Endometrium (tissue), 2 donors: ENCODE data around the gene SLC25A52.
"Not testable (repeated sequence)": the region's sequence is repeated elsewhere in the genome, so short reads cannot be mapped to it uniquely, and the experiment has no call there.

Experiments
- FAIRE-seq: peaks from 2 replicates; lab custom pipeline; 2012; peaks lifted over from hg19 to GRCh38; lab: Jason Lieb, UNC
- donor health status: control.
- donor health status: control.

SLC25A52 gene

DNA sequence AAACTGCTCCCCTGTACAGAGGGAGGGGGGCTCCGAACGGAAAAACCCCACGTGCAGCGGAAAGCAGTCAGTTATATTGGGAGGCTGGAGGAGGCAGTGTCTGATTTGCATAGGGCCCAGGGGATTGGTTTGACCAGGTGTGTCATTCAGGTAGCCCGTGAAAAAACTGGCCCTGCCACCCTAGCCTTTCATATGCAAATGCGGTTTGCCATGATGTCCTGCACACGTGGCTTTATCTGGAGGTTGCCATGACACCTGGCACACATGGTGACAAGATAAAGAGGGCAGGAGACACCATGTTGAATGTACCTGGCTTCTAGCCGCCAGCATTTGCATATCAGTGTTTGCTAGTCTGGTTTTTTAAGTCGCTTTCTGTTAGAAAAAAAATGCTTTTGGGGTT lies 20.5 kb downstream of the SLC25A52 start:
- FAIRE-seq = no peak

DNA sequence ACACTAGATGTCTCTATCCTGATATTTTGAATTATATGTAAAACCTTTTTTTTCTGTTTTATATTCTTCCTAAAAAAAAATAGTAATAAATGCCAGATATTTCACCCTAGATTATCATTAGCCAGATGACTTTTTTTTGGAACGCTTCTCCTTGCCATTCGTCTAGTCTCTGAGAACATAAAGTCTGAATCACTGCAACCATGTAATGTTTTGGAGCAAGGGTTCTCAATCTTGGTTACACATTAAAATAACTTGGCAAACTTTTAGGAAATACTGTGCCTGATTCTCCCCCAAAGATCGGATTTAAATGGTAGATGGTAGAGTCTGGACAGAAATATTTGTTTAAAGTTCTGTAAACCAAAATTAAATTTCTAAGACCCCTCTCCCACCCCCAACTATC lies 21.0 kb downstream of the SLC25A52 start:
- no peak for FAIRE-seq

DNA sequence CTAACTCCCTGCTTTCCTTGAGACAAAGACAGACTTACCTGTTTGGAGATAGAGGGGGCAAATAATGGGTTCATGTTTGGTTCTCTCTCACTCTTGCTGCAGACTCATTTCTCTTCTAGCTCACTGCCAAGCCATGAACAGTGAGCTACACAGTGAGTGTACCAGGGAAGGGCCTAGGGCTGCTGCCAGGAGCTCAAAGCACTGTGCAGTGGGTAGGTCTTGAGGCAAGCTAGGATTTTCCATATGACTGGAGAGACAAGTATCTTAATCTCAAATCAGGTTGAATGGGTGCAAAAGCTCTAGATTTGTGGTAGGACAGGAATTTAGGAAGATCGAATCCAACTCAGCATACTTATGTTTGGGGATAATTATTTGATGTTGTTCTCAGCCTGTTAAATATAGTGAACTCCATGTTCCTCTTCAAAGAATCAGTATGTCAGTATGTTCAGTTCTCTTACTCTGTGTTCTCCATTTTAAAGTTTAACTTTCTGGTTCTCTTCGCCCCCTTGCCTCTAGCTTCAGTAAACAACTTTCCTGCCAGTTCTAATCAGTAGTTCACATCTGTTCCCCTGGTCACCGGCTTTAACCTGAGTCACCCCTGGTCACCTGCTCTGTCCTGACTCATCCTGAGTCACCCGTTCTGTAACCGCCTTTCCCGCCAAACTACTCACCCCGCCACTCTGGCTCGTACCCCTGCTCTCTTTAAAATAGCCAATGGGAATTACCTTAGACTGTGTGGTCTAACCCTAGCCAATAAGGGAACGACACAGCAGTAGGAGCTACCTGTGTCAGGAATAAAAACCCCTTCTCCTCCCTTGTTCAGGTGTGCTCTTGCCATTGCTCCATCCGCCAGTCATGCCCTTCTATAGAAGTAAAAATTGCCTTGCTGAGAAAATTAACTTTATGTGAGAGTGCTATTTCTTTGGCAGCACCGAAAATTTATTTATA lies 21.9 kb downstream of the SLC25A52 start:
- FAIRE-seq = no peak

DNA sequence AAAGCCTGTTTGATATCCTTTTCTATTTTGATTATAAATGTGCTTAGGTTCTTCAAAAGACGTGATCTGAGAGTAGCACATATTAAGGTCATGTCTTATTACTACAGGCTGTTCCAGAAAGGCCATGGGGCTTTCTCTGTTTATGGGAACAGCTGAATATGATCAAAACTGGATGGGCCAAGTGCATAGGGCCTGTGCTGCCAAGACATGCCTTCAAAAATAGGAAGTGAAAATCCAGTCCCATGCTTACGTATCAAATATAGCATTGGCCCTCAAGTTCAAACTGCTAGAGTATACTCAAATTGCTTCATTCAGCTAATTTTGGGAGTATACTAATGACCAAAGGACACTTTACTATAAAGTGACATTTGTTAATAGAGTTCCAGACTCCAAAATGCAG lies 24.1 kb downstream of the SLC25A52 start:
- no peak for FAIRE-seq

DNA sequence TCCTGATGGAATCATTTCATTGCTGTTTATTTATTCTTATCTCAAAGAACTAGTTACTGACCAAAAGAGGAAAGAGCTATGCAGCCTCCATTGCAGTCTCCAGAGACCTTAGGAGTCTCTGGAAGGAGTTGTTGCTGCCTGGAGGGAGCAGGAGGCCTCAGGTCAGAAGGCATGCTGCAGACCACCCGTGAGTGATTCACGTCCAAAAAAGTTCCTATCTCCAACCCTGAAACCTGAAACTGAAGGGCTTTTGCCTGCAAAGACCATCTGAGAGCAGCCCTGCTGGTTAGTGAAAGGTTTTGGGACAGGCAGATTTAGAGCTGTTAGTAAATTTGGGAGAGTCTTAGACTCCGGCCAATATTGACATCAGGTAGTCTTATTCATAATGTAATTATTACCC lies 29.1 kb downstream of the SLC25A52 start:
- no peak for FAIRE-seq

DNA sequence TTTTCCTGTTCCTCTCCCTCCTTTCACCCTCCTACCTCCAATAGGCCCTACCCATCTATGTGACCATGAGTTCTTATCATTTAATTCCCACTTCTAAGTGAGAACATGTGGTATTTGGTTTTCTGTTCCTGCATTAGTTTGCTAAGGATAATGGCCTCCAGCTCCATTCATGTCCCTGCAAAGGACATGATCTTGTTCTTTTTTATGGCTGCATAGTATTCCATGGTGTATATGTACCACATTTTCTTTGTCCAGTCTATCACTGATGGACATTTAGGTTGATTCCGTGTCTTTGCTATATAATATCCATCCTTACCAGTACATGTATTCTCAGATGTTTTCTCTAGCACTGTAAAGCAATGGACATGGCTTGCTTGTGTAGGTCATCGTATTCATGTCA lies 31.5 kb downstream of the SLC25A52 start:
- not testable (repeated sequence) for FAIRE-seq

DNA sequence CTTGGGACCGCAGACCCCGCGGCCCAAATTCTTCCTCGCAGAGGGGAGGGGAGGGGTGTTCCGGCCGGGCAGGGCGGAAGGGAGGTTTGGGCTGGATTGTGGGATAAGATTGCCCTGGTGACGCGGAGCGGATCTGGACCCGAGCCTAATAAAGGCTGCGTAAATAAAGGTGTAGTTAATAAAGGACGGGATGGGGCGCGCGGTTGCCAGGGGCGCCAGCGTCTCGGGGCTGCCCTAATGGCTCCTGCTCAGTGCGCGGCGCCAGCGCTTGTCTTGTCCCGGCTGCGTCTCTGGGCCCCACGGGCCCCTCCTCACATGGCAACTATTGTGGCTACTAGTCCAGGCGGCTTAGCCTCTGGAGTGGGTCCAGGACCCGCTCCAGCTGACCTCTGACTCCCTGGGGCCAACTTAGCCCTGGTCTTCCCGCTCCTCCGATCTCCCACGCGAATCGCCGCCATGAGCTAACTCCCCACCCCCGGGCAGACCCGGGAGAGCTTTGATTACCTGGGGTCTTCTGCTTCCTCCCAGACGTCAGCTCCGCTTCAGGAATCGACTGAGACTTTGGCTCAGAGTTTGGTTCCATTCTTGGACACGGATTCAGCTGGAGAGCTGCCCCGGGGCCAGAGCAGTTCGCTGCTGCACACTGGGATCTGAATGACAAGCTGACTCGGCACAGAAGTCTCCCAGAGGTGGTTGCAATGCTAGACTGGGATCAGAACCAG lies 36.5 kb downstream of the SLC25A52 start:
- no peak for FAIRE-seq

DNA sequence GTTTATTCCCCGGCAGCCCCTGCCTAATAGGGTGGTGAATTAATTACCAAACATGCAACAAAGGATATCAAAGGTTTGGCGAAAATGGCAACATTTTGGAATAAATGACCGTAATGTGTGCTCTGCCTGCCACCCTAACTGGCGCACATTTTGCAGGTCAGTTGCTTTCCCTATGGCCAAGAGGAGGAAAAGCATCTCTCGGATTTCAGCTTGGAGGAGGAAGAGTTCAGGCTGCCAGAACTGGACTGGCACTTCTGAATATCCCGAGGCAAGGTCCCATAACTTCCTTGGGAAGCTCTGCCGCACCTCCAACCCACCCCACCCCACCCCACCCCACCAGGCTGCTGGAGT lies 37.1 kb downstream of the SLC25A52 start:
- no peak for FAIRE-seq

DNA sequence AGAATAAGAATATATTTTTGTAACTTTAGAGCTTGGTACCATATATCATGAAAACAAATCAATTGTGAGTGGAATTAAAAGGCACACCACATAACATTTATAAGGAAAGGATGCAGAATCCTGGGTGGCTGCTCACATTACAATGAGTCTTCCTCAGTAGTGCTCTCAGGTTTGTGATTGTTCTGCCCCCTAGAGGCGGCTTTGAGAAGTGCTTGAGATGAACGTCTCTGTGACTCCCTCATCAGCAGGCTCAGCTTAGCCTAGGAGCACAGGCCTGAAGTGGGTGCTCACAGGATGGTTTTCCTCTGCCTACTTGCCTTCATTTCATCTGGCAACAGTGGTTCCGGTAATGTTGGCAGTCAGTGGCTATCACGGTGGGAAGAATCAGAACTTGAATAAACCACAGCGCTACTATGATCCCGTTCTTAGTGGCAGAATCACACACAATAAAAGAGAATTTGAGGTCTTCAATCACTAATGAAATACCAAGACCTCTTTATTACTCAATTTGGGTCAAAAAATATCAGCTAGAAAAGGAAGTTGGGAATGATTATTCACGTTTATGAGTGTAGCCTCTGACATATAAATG lies 38.2 kb downstream of the SLC25A52 start:
- peak; percentile 72 for FAIRE-seq

DNA sequence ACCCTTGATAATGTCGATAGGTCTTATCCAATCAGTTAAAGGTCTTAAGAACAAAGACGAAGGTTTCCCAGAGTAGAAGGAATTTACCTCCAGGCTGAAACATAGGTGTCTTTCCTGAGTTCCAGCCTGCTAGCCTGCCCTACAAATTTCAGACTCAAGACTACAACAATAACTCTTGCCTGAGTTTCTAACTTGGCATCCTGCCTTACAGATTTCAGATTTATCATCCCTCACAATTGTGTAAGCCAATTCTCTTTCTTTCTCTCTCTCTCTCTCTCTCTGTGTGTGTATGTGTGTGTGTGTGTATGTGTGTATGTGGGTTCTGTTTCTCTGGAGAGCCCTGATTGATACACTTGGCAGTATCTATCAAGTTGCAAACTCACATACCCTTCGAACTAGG lies 39.1 kb downstream of the SLC25A52 start:
- FAIRE-seq = no peak

DNA sequence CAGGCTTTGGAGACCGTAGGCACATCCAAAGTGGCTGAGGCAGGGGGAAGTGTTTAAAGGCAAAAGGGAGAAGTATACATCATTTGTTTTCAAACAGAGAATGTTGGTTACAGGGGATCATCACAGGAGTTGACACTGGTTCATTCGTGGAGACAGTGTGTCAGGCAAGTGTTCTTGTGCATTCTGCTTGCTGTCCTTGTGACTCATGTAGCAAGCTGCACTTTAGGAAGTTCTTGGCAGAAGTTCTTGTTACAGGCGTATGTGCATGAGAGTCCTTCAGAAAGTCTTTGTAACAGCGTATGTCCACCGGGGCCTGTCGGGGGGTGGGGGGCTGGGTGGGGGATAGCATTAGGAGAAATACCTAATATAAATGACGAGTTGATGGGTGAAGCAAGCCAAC lies 39.8 kb downstream of the SLC25A52 start:
- FAIRE-seq = no peak

DNA sequence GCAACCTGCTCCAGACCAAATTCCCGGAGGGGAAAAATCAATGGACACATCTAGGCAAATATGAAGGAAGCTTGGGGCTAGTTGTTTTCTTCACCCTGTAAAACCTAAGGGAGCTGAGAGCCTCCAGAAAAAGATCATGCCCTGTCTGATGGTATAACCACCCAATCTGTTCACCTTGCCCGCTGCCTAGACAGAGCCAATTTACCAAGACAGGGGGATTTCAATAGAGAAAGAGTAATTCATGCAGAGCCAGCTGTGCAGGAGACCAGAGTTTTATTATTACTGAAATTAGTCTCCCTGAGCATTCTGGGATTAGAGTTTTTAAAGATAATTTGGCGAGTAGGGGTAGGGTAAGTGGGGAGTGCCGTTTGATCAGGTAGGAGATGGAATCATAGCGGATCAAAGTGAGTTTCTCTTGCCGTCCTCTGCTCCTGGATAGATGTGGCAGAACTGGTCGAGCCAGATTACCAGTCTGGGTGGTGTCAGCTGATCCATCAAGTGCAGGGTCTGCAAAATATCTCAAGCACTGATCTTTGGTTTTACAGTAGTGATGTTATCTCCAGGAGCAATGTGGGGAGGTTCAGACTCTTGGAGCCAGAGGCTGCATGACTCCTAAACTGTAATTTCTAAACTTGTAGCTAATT lies 41.2 kb downstream of the SLC25A52 start:
- no peak for FAIRE-seq

DNA sequence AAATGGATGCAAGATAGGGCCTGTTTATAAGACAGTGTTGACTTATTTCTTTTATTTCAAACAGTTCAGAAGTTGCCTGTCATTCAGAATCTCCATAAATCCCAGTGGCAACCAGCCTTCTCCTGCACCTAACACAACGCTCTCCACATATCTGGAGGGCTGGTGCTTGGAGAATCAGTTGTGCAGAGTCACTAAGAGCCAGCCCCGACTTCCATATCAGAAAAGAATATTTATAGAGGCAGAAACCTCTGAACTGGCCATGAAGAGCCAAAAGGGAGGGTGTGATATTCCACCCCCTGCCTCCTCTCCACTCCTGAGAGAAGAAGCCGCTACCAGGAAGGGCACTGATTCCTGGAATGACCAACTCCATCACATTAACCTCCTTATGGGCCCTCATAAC lies 42.3 kb downstream of the SLC25A52 start:
- no peak for FAIRE-seq

DNA sequence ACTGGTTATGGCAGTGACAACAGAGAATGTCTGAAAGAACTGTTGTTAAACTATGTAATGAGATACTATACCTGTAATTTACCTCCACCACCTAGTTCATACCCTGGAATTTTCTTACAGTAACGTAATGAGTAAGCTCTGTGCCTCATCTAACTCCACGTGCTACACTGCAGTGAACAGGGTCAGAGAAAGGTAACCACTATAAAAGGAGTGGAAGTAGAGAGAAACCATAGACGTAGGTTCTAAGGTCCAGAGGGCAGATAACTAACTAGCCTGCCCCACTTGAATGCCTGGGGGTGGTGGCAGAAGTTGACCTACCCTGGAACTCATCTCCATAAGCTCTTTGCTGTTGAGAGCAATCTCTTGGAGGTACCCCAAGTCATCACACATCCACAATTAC lies 44.3 kb downstream of the SLC25A52 start:
- no peak for FAIRE-seq

DNA sequence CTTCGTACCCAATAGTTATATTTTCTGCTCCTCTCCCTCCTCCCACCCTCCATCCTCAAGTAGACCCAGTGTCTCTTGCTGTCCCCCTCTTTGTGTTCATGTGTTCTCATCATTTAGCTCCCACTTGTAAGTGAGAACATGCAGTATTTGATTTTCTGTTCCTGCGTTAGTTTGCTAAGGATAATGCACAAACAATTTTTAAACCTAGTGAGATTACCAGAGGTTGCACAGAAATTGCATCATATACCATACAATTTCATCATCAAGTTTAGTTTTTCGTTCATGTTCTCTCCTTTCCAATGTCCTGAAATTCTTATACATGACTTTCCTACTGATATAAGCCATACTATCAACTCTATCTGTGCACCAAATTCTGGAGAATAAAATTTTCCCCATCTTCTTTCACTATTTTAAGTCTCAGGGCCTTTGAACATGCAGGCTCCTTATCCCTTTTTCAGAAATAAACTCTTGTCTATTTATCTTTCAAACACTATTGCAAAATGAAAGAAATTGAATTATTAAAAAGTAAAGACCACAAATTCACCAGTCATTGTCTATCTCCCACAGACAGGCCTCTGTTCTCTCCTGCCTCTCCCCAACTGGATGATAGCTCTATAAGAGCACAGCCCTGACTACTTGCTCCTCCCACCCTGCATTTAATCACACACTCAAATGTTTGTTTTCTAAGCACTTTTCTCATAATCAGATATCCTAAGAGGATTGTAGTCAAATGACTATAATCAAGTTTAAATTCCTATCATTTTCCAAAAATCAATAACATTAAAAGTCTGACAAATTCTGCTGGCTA lies 49.1 kb downstream of the SLC25A52 start:
- FAIRE-seq = no peak

DNA sequence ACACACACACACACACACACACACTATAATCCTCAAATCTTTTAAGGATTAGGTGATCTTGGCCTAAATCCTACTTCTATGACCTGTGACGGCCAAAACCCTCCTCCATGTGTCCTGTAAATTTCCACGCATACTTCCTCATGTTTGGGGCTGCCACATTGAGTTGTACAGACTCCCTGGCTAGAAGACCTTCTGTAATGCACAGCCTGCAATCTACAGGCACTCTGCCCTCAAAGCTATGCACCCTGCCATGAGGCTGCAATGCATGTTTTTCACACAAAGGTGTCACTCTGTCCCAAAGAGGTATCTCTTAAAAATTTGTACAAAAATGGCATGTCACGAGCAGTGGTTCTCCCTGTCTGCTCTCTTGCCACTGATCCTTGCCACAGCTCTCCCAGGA lies 49.9 kb downstream of the SLC25A52 start:
- FAIRE-seq = no peak
